Measurements from ENCODE around the gene KAT8. TPM values are rescaled to one million over a fixed set of nuclear protein-coding genes. Genes with fewer than 3 reads are reported as not detected.

KAT8 gene
- total RNA-seq, 2 experiments from 2014 or later: 114 to 124 TPM

GRCh38 chr16:31105677-31106213, 11.7 kb upstream of the KAT8 start:
- Histone ChIP-seq H3K27ac (ENCODE audit: low read depth in 1 of 2, low read length in 2 of 2) (no peak overlapping the region), H3K9me3 (ENCODE audit: control insufficient read depth in 1 of 2, insufficient read depth in 1 of 2, low read length in 2 of 2) (no peaks in the 10 kb centered on the region), H3K27me3 (ENCODE audit: control insufficient read depth in 1 of 2, insufficient read depth in 2 of 2, low read length in 2 of 2) (no peaks in the 10 kb centered on the region), H3K4me3 (ENCODE audit: low read length) (no peak overlapping the region), H3K36me3 (ENCODE audit: insufficient read depth, low read length) (peaks cover 3% of the 10 kb centered on the region), H3K4me1 (ENCODE audit: insufficient read depth, low read length) (peaks cover 25% of the 10 kb centered on the region)
- H3K27me3 Mint-ChIP-seq: no peaks in the 10 kb centered on the region
- H3K27ac Mint-ChIP-seq: no peak overlapping the region
- ChIA-PET CTCF (no interaction called here), POLR2A (no interaction called here)
- peak; percentile 50 to 84 (median 70) for DNase-seq
- H3K4me1 Mint-ChIP-seq (ENCODE audit: low read depth): peaks cover 13% of the 10 kb centered on the region
- peak overlapping the region; percentile 48 for H3K4me3 Mint-ChIP-seq
- peak; percentile 87 for ATAC-seq (ENCODE audit: poor library complexity)
- intact Hi-C loops (cut with DNase I, micrococcal nuclease): loop anchor here in 1 of 2 experiments (5.0 kb wide), 1 partner anchor 37 kb away; no protein-coding TSS in a partner anchor
- TF ChIP-seq CTCF (IDR thresholded peaks at IDR 0.05): peak; percentile 77
- H3K36me3 Mint-ChIP-seq (ENCODE audit: low read depth): peaks cover 13% of the 10 kb centered on the region
- H3K9me3 Mint-ChIP-seq: no peaks in the 10 kb centered on the region

GRCh38 chr16:31106509-31107464, 10.7 kb upstream of the KAT8 start:
- H3K27me3 Mint-ChIP-seq: no peaks in the 10 kb centered on the region
- Histone ChIP-seq H3K9me3 (ENCODE audit: control insufficient read depth in 1 of 2, insufficient read depth in 1 of 2, low read length in 2 of 2) (no peaks in the 10 kb centered on the region), H3K27ac (ENCODE audit: low read depth in 1 of 2, low read length in 2 of 2) (no peak overlapping the region), H3K27me3 (ENCODE audit: control insufficient read depth in 1 of 2, insufficient read depth in 2 of 2, low read length in 2 of 2) (no peaks in the 10 kb centered on the region), H3K4me3 (ENCODE audit: low read length) (no peak overlapping the region), H3K36me3 (ENCODE audit: insufficient read depth, low read length) (peaks cover 10% of the 10 kb centered on the region), H3K4me1 (ENCODE audit: insufficient read depth, low read length) (peaks cover 25% of the 10 kb centered on the region)
- H3K27ac Mint-ChIP-seq: peak overlapping the region; percentile 53
- intact Hi-C loops (cut with DNase I, micrococcal nuclease): loop anchor here in 1 of 2 experiments (5.0 kb wide), 1 partner anchor 36 kb away; no protein-coding TSS in a partner anchor
- peak overlapping the region; percentile 76 for H3K4me3 Mint-ChIP-seq
- ATAC-seq (ENCODE audit: poor library complexity): no peak
- CTCF ChIA-PET: interaction anchor here (2.4 kb wide), 1 partner anchor 35 kb away, joined by 7 read pairs; no protein-coding TSS in a partner anchor
- no peak for DNase-seq
- POLR2A ChIA-PET: interaction anchor here (1.0 to 2.3 kb wide), 2 partner anchors 11 to 35 kb away, joined by 3 to 12 read pairs; partner anchors contain the start of gene KAT8
- TF ChIP-seq CTCF (IDR thresholded peaks at IDR 0.05): no peak
- no peaks in the 10 kb centered on the region for H3K9me3 Mint-ChIP-seq
- peaks cover 13% of the 10 kb centered on the region for H3K4me1 Mint-ChIP-seq (ENCODE audit: low read depth)
- H3K36me3 Mint-ChIP-seq (ENCODE audit: low read depth): peaks cover 20% of the 10 kb centered on the region

GRCh38 chr16:31107465-31107867, 10.0 kb upstream of the KAT8 start:
- Histone ChIP-seq H3K27me3 (ENCODE audit: control insufficient read depth in 1 of 2, insufficient read depth in 2 of 2, low read length in 2 of 2) (no peaks in the 10 kb centered on the region), H3K36me3 (ENCODE audit: insufficient read depth, low read length) (peaks cover 16% of the 10 kb centered on the region), H3K27ac (ENCODE audit: low read depth in 1 of 2, low read length in 2 of 2) (no peak overlapping the region), H3K4me3 (ENCODE audit: low read length) (peak overlapping the region; percentile 59), H3K9me3 (ENCODE audit: control insufficient read depth in 1 of 2, insufficient read depth in 1 of 2, low read length in 2 of 2) (no peaks in the 10 kb centered on the region), H3K4me1 (ENCODE audit: insufficient read depth, low read length) (peaks cover 25% of the 10 kb centered on the region)
- POLR2A ChIA-PET: interaction anchor here (1.5 to 2.3 kb wide), 2 partner anchors 10 to 72 kb away, joined by 3 to 12 read pairs; partner anchors contain the start of genes FUS and KAT8
- peak overlapping the region; percentile 76 for H3K4me3 Mint-ChIP-seq
- H3K9me3 Mint-ChIP-seq: no peaks in the 10 kb centered on the region
- H3K27ac Mint-ChIP-seq: peak overlapping the region; percentile 53
- no peaks in the 10 kb centered on the region for H3K27me3 Mint-ChIP-seq
- peaks cover 22% of the 10 kb centered on the region for H3K36me3 Mint-ChIP-seq (ENCODE audit: low read depth)
- ATAC-seq (ENCODE audit: poor library complexity) (no peak), DNase-seq (no peak)
- H3K4me1 Mint-ChIP-seq (ENCODE audit: low read depth): peaks cover 13% of the 10 kb centered on the region
- intact Hi-C loops (cut with DNase I, micrococcal nuclease): loop anchor here in 1 of 2 experiments (5.0 kb wide), 1 partner anchor 35 kb away; no protein-coding TSS in a partner anchor
- CTCF ChIA-PET: interaction anchor here (1.0 to 2.4 kb wide), 2 partner anchors 13 to 35 kb away, joined by 4 to 7 read pairs; partner anchors contain the start of gene VKORC1
- no peak for TF ChIP-seq CTCF (IDR thresholded peaks at IDR 0.05)

Data from CD4-positive, alpha-beta T cell (primary cell).